HG03159 (cell line): ENCODE results near the gene ZNF423.

Experiments used
- ATAC-seq: cut with Tn5 transposase; IDR thresholded peaks from one replicate; pipeline ENCODE4 v1.9.1; 2021; ENCODE audit warnings: mild to moderate bottlenecking, moderate library complexity; ENCODE audit not compliant: unreplicated experiment

ZNF423 gene

DNA sequence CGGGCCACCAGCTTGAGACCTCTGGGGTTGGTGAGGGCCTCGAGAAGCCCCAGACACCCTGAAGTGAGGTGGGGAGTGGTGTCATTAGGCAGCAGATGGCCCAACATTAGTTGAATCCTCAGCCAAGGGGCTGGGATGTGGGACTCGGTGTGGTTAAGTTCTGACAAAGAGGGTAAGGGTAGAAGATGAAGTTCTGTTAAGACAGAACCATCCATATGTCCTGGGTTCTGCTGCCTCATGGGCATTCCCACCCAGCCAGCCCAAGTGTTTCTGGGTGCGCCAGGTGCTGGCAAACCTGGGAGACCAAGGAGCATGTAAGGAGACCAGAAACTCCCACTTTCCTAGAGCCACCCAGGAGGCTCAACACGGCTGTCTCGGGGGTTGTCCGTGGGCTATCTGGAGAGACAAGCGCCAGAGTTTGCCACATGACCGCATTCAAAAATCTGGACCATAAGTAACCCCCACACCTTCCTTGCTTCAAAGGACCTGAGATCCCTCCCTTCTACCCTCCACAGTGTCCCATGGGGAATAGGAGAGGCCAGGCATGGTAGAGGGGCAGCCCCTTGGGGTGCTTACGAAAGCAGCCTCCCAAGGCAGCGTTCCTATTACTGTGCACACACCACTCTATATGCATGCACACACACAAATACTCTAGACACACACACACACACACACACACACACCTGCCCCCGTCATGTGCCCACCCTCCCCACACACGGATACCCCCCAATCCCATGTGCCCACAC, 353.6 kb downstream of the ZNF423 start:
- ATAC-seq = no peak

DNA sequence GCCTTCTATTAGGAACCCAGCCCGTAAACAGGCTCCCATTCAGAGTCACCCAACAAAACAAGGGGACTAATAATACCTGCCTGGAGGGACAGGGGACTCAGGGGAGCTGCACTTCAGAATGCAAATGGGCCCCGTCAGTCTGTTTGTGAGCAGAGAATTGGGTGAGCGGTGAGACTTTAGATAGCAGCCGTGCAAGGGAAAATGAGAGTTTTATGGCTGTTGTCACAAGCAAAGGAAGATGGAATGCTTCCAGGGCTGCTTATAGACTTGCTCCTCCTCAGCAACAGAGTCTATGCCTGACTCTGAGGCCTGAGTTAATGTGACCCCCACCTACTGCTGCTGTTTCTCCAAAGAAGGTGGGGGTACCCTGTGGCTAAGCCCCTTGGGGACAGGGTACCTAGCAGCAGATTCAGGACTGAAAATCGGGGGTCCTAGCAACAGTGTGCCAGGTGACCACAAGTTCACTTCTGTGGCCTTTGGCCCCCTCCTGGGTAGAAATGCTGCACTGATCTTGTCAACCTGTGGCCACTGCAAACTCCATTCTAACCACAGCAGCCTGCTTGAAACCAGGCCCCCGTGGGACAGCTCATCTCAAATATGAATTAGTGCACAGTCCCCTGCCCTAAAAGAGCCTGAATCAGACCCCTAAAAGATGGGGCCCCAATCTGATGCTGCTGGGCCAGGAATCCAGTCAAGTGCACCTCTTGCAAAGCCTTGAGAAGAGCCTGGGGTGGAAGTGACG, 355.9 kb downstream of the ZNF423 start:
- no peak for ATAC-seq

DNA sequence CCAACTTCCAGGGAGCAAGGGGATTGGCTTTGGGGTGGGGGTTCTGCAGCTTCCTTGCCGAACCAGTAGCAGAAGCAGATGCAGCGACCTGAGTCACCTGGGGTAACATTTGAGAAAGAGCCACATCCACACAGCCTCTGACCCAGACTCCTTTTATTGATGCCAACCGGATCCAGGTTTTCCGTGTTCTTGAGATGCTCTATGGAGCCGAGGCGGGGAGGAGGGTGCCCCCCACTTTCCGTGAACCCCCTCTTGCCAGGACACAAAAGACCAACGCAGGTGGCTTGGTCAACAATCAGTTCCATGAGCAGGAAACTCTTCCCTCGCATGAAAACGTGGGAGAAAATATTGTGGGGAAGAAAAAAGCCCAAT, 356.5 kb downstream of the ZNF423 start:
- no peak for ATAC-seq

DNA sequence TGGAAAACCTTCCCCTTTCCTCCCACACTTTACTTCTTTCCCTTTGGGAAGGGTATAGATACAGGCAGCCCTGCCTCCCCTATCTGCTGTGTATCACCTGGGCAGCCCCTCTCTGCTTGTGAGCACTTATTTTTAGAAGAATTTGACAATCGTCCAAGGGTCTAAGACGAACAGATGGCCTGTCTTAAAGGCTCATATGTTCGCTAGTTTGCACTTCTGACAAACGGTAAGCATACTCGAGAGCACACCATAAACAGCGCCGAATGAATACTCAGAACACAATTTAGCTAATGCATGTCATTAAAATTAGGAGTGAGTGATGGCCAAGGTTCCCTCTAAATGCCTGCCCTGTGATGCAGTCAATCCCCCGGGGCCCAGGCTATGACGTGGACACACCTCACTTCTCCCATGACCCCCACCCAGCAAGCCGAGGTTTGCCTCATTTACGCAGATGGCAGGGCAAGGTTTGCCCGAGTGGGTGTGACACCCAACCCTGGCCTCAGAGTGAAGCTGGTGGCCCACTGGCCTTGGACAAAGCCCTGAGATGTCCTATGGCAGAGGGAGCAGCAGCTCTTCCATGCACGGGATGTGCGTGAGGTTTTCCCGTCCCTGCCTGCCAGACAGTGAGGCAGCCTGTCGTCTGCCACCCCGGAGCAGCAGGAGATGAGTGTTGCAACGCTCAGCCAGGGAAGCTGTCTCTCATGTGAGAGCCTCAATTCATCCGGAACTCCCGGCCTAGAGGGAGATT, 357.1 kb downstream of the ZNF423 start:
- no peak for ATAC-seq

DNA sequence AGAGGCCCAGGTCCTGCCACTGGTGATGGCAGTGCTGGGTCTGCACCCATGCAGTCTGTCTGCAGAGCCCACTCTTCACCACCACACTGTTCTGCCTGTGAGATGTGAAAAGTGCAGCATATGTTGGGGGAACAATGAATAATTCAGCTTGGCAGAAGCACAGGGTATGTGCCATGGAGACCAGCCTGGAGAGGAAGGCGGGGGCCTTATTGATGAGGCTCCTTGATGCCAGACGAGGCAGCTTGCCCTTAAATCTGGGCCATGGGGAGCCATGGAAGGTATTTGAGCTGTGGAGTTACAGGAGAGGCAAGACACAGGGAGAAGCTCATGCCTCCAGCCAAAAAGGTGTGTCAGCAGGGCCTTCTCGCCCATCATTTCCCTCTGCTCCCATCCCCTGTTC, 357.6 kb downstream of the ZNF423 start:
- ATAC-seq = no peak

DNA sequence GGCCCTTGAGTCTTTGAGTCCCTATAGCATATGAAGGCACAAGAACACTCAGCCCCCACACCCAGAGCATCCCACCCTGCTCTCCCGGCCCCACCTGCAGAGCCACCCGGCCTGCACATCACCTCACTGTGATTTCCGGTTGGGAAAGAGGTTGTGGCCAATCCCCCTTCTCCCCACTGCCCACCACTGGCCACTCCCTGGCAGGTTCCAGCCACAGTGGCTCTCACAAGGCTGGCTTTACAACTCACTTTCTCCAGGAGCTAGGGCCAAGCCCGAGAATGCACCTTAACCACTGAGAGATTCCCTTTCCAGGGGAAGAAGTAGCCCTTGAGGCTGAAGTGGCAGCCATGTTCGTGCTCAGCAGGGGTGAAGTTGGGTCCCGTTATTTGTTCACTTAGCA, 358.4 kb downstream of the ZNF423 start:
- ATAC-seq = no peak

DNA sequence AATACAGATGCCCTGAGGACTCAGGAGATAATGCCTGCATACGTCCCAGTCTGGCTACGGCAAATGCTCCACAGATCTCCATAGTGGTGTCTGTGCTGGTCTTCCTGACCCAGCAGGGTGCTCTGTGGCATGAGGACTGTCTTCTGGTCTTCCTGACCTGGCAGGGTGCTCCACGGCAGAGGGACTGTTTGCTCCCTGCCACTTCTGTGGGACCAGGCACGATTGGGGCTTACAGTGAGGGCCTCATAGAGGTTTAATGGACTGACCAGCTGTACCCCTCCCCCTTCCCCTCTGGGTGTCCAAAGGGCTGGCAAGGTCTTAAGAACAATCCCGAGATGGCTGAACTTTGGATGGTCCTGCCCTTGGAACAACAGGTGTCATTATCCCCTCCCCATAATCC, 359.3 kb downstream of the ZNF423 start:
- ATAC-seq = no peak

DNA sequence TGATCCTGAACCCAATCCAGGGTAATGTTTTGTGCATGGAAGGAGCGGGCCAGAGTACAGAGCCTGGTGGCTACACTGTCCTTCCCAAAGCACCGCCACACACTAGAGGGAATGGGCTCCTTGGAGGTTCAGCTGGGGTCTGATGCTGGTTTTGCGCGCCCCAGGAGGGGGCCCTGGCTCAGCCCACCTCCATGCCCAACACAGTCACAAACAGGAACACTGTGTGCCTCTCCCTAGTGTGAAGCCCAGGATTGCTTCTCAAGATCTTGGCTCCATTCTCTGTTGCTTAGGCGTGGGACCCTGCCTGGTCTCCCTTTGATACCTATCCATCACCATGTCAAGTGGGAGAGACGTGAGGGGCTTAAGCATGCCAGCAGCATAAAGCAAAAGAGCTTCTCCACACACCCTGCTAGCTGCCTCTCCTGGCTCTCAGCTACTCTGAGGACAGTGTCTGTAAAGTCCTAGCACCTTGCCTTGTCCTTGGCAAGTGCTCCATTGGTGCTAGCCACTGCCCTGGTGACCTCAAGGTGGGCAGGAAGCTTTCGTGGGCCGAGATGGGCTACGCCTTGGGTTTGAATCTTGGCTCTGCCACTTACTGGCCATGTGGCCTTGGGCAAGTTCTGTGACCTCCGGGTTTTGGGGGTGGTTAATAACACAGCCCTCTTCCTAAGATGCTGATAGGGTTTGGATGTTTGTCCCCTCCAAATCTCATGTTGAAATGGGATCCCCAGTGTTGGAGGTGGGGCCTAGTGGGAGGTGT, 360.1 kb downstream of the ZNF423 start:
- ATAC-seq = no peak

DNA sequence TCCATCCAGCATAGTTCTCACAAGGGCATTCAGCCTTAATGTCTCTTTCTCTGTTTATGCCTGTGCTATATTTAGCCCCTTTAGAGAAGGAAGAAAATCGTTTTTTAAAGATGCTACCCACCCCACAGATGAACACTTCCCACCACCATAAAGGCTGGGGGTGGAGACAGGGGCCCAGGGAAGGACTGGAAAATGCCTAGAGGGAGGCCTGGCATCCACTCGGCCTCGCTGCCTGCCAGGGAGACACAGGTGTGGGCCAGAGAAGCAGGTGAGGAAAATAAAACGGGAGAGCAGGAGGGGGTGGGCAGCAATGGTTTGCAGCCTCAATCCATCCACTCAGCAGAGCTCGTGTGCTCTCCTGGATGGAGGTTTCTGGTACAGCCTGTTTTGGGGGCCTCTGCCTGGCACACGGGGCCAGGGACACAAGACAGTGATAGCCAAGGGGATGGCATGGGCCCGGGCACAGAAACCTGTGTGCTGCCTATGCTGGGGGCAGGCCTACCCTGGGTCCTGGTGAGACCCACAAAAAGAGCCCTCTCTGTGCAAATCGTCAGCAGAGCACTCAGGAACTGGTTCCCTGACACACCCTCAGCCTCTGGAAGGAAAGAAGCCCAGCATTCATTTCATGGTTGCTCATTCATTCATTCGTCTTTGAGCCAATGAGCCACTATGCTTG, 360.9 kb downstream of the ZNF423 start:
- no peak for ATAC-seq

DNA sequence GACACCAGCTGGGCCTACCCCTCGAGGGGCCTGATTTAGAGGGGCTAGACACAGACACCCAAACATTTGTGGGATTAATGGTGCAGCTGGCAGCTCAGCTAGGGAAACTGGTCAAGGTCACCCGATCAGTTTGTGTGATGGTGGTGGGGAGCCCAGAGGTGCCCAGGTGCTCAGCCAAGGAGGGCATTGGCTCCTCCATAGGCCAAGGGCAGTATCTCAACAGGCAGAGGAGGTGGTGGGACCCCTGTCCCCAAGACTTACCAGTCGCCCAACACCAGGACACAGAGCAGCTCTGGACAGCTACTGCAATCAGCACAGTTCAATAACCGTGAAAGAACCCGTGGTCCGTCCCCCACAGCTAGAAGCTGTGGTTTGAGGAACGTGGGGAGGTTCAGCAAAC, 361.4 kb downstream of the ZNF423 start:
- ATAC-seq = no peak

DNA sequence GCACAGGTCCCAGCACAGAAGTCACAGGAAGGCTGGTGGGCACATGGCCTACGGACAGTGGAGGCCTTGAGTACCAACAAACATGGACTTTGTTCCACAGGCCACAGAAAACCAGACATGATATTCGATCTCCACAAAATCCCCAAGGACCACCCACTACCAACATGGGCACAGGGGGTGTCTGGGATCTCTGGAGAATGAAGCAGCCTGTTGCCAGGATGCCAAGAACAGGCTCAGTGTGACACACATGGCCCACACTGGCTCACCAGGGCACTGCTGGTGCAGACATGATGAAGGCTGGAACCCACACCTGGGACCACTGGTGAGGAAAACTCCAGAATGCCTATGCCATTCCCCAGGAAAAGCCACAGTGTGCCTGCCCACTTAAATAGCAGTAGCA, 362.1 kb downstream of the ZNF423 start:
- ATAC-seq = no peak

DNA sequence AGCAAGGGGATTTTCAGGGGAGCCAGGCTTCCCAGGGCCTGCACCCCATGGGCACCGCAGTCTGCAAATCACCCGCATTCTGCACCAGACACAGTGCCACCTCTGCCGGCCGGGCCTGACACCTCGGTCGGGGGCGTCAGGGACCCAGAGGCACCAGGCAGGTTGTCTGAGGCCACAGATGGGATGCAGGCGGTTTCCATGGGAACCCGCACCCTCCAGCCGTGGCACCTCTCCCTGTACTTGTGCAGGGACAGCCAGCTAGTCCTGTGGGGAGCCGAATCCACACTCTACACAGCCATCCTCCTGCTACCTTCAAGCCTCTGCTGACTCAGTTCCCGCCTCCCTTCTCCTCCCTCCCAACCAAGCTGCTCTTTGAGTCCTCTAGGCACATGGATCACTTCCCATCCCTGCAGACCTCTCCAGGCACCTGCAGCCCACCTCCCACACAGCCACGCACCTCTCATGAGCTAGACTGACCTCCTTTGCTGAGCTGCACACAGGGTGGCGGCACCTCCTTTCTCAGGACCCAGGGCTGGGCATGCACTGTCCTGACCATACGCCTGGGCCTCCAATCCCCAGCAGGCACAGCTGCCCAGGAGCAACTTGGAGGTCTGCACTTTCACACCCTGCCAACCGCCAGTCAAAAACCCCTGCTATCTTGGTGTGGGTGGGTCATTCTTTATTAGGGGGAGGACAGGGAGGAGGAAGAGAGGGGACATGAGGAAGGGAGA, 362.9 kb downstream of the ZNF423 start:
- no peak for ATAC-seq

DNA sequence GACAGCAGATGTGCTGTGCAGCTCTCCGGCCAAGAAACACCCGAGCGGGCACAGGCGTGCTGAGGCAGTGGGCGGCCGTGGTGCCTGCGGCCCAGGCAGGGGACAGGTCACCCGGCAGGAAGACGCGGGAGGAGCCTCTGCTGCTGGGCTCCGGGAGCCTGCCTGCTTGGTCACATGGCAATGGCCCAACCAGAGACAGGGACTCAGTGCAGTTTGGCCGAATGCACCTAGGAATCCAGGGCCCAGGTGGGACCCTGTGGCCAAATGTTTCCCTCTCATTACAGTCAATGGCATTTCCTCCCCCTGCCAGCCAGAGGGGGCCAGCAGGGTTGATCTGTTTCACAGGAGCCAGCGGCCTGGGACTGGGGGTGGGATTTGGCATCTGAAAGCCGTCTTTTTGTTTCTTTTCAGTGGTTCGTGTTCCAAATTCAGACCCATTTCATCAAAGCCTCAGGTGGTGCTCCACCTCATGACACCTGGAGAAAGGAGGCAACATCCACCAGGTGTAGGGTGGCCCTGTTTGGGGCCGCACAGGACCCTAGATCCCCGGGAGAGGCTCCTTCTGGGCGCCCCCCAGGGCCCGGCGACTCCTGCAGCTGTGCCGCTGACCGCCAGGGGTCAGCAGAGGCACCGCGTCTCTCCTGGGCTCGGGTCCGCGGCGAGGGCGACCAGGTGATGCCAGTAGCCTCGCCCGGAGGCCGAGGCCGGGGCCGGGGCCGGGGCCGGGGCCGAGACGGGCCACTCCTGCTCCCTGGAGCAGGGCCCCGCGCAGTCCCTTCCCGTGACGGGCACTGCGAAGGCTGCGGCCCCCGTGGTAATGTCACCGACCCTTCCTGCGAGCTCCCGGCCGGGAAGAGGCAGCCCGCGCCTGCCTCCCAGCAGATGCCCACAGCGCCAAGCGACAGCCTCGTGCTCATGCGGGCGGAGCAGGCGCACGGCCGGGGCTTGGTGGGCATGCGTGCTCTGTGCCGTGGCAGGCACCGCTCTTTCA, 363.8 kb downstream of the ZNF423 start:
- peak; percentile 76 for ATAC-seq

DNA sequence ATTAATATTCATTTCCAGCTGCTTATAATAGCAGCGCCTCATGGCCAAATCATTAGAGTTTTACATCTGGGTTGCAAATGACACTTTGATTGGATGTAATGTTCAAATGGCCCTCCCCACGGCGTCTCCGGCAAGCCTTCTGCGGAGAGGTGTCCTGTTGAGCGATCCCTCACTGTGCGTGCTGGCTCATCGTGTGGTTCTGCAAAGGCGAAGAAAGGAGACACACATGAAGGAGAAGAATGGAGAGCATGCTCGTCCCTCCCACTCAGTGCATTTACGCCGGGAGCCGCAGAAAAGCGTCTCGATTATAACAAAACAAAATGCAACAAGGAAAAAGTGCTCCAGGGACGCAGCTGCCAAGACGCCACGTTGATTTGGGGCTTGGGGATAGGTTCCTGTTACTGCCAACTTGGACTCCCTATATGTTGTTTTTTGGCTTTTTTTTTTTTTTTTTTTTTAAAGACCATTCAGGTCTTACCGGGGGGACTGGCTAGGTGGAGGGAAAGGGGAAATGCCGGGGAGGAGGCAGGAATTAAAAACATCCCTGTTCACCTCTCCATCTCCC, 364.7 kb downstream of the ZNF423 start:
- no peak for ATAC-seq

DNA sequence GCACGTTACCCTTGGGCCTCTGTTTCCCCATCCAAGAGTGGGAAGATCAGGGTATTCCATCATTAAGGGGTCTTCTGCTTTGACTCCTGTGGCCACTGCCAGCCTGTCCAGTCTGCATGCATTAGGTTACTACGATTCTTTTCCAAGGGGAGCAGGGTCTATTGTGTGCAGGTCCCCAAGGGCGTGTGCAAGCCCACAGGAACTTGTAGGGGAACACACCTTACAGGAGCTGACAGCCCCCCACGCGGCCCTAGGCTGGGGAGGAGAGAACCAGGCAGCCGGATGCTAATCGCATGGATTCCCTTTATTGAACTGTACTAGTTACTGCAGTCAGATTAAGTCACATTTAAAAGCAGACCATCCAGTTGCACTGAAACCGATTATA, 365.6 kb downstream of the ZNF423 start:
- ATAC-seq = no peak

DNA sequence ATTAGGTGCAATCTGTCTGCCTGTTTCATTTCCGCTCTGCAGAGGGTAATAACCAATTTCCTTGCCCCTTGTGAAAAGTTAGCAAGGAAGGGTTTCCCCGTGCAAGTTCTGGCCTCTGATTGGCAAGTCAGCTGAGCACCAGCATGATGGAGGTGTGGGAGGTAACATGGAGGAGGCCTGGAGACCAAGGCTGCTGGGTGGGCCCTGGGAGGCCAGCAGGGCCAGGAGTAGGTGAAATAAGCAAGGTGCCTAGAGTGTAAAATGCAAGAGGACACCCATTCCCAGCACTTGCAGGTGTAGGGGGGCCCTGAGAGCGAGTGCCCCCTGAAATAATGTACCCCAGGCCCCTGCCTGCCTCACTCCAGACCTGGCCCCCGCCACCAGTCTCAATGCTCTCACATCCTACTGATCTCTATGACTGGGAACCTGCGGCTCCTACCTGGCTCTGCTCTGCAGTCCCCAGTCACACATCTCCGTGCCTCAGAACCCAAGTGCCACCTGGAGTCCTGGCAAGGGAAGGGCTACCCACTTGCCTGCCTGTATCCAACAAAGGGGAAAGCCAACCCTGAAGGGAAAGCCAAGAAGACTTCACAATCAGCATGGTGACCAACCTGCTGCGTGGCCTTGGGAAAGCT, 366.1 kb downstream of the ZNF423 start:
- no peak for ATAC-seq

DNA sequence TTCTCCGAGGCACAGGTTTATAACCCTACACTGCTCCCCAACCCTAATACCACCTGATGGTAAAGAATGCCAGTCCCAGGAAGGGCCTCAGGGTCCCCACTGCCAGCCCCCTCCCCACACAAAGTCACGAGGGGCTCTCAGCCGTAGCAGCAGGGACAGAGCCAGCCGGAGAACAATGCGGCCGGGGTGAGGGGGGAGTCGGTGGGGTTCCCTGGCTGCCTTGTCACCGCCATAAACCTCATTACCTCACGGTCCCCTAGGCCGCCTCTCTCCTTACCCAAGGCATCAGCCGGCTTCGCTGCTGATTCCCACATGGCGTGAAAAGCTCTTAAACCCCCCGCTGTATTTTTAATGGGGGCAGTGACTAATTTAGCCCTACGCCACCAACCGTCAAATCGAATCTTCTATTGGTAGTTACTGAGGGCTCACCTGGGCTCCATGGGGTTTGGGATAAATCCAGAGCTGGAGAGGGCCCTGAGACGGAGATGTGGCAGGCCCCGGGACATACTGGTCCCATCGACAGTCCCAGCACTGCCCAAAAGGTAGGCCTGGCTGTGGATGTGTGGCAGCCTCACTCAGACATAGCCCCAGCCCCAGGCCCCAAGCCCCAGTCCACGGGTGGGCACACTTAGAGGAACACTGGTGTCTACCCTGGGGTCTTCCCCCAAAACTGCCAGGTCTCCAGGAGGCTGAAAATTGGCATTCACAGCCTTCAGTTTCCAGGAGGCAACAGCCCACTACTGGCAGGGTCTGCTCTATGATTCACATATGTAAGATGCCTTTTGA, 367.0 kb downstream of the ZNF423 start:
- no peak for ATAC-seq
